ENCODE data around the gene CYP2F1.
"Not testable (repeated sequence)": the region's sequence is repeated elsewhere in the genome, so short reads cannot be mapped to it uniquely, and the experiment has no call there.

DNA sequence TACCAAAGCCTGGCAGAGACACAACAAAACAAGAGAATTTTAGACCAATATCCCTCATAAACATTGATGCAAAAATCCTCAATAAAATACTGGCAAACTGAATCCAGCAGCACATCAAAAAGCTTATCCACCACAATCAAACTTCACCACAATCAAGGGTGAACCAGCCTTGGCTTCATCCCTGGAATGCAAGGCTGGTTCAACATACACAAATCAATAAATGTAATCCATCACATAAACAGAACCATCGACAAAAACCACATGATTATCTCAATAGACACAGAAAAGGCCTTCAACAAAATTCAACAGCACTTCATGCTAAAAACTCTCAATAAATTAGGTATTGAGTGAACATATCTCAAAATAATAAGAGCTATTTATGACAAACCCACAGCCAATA, 12.0 kb upstream of the CYP2F1 start:
- TF ChIP-seq SIN3A (IDR thresholded peaks at IDR 0.05; ENCODE audit: borderline replicate concordance in 2 of 2, control insufficient read depth in 1 of 2, low read depth in 2 of 2, low read length in 2 of 2); RB1 (IDR thresholded peaks at IDR 0.05; ENCODE audit: low read depth): not testable (repeated sequence)
- TF ChIP-seq, protein P1, sequence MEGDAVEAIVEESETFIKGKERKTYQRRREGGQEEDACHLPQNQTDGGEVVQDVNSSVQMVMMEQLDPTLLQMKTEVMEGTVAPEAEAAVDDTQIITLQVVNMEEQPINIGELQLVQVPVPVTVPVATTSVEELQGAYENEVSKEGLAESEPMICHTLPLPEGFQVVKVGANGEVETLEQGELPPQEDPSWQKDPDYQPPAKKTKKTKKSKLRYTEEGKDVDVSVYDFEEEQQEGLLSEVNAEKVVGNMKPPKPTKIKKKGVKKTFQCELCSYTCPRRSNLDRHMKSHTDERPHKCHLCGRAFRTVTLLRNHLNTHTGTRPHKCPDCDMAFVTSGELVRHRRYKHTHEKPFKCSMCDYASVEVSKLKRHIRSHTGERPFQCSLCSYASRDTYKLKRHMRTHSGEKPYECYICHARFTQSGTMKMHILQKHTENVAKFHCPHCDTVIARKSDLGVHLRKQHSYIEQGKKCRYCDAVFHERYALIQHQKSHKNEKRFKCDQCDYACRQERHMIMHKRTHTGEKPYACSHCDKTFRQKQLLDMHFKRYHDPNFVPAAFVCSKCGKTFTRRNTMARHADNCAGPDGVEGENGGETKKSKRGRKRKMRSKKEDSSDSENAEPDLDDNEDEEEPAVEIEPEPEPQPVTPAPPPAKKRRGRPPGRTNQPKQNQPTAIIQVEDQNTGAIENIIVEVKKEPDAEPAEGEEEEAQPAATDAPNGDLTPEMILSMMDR (IDR thresholded peaks at IDR 0.05 in 2 of 3, conservative IDR thresholded peaks at IDR 0.05 in 1 of 3; ENCODE audit: insufficient read depth in 2 of 3, low read depth in 1 of 3, low read length in 3 of 3) = not testable (repeated sequence)
